NT2/D1 (cell line): Measurements from ENCODE around the gene RGS3.

Experiments used
- DNase-seq: peaks from one replicate; pipeline ENCODE4 v3.0.0-alpha.2; 2011; ENCODE audit warnings: low read depth, low spot score
- H3K27me3 ChIP-seq: 2 replicates; pipeline ENCODE4 v1.6.0; 2011; ENCODE audit warnings: mild to moderate bottlenecking; ENCODE audit not compliant: insufficient read length, insufficient read depth
- H3K36me3 ChIP-seq: 2 replicates; pipeline ENCODE4 v1.6.1; 2011; ENCODE audit warnings: mild to moderate bottlenecking, low read length, mixed read lengths; ENCODE audit not compliant: insufficient read depth, insufficient read length
- H3K4me1 ChIP-seq: 2 replicates; pipeline ENCODE4 v1.5.1; 2011; ENCODE audit not compliant: insufficient read depth, insufficient read length
- H3K4me3 ChIP-seq: 2 replicates; pipeline ENCODE4 v1.5.1; 2011; ENCODE audit warnings: low read depth; ENCODE audit not compliant: insufficient read length
- H3K9ac ChIP-seq: 2 replicates; pipeline ENCODE4 v1.6.0; 2011; ENCODE audit warnings: low read depth; ENCODE audit not compliant: insufficient read length
- H3K9me3 ChIP-seq: 2 replicates; pipeline ENCODE4 v1.5.1; 2011; ENCODE audit warnings: mild to moderate bottlenecking, low read length; ENCODE audit not compliant: insufficient read depth
- SUZ12 ChIP-seq: IDR thresholded peaks from 2 replicates; pipeline ENCODE4 v1.6.1; 2011; ENCODE audit not compliant: insufficient read length, insufficient read depth; ENCODE audit errors: extremely low read depth
- YY1 ChIP-seq: IDR thresholded peaks from 2 replicates; pipeline ENCODE4 v1.6.1; 2011; ENCODE audit not compliant: insufficient read length, insufficient read depth
- ZNF274 ChIP-seq: IDR thresholded peaks from 2 replicates; pipeline ENCODE4 v1.6.1; 2011; ENCODE audit warnings: mild to moderate bottlenecking, low read depth, low read length

Gene RGS3

GRCh38 chr9:113640418-113640817, 176.9 kb downstream of the RGS3 start:
- Histone ChIP-seq H3K9me3 (no peaks in the 10 kb centered on the region; the same call in 1 of the 2 replicates), H3K27me3 (no peaks in the 10 kb centered on the region), H3K4me1 (peaks cover 4% of the 10 kb centered on the region), H3K9ac (no peak overlapping the region), H3K36me3 (no peaks in the 10 kb centered on the region), H3K4me3 (no peak overlapping the region)
- DNase-seq, result no peak
- TF ChIP-seq SUZ12 (no peak), YY1 (no peak), ZNF274 (no peak)

DNA sequence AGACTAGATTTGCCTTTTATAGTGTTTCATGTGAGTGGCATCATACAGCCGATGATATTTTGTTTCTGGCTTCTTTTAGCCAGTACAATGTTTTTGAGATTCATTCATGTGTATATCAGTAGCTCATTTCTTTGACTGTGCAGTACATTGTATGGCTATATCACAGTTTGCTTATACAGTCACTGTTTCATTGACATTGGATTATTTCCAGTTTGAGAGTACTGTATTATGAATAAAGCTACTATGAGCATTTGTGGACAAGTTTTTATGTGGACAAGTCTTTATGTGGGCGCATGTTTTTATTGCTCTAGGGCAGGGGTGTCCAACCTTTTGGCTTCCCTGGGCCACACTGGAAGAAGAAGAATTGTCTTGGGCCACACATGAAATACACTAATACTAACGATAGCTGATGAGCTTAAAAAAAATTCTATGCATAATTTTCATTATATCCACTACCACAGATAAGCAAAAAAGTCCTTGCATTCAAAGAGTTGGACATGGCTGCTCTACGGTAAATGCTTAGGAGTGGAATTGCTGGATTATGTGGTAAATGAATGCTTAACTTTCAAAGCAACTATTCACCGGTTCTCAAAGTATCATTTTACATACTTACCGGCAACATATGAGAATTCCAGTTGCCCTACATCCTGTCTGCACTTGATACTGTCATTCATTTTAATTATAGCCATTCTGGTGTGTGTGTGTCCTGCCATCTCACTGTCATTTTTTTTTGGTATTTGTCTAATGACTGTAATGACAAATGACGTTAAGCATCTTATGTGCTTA, 177.8 kb downstream of the RGS3 start:
- H3K4me1 ChIP-seq, result peaks cover under 1% of the 10 kb centered on the region
- DNase-seq, result no peak
- H3K27me3 ChIP-seq, result peaks cover 3% of the 10 kb centered on the region

DNA sequence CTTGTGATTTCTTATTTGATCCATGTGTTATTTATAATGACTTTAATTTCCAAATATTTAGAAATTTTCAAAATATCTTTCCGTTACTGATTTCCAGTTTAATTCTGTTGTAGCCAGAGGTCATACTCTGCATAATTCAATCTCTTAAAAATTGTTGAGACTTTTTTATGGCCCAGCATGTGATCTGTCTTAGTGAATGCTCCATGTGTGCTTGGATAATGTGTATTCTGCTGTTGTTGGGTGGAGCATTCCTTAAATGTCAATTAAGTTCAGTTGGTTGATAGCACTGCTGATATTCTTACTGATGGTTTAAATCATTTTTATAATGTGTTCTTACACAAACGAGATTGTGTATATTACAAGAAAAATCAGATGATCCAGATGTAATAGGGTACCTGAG, 180.8 kb downstream of the RGS3 start:
- H3K4me1 ChIP-seq, result peaks cover 4% of the 10 kb centered on the region
- H3K4me3 ChIP-seq, result no peak overlapping the region
- no peak overlapping the region for H3K9ac ChIP-seq
- H3K9me3 ChIP-seq, result no peaks in the 10 kb centered on the region
- TF ChIP-seq YY1 (no peak), SUZ12 (no peak), ZNF274 (no peak)
- peaks cover 5% of the 10 kb centered on the region for H3K27me3 ChIP-seq
- H3K36me3 ChIP-seq, result no peaks in the 10 kb centered on the region
- DNase-seq, result no peak

More for the DNA sequence above, 177.8 kb downstream of the RGS3 start:
- H3K9me3 ChIP-seq, result no peaks in the 10 kb centered on the region; the same call in 1 of the 2 replicates
- no peak overlapping the region for H3K9ac ChIP-seq
- TF ChIP-seq SUZ12, result no peak
- no peak for TF ChIP-seq YY1
- TF ChIP-seq ZNF274, result no peak
- H3K4me3 ChIP-seq, result no peak overlapping the region
- no peaks in the 10 kb centered on the region for H3K36me3 ChIP-seq

DNA sequence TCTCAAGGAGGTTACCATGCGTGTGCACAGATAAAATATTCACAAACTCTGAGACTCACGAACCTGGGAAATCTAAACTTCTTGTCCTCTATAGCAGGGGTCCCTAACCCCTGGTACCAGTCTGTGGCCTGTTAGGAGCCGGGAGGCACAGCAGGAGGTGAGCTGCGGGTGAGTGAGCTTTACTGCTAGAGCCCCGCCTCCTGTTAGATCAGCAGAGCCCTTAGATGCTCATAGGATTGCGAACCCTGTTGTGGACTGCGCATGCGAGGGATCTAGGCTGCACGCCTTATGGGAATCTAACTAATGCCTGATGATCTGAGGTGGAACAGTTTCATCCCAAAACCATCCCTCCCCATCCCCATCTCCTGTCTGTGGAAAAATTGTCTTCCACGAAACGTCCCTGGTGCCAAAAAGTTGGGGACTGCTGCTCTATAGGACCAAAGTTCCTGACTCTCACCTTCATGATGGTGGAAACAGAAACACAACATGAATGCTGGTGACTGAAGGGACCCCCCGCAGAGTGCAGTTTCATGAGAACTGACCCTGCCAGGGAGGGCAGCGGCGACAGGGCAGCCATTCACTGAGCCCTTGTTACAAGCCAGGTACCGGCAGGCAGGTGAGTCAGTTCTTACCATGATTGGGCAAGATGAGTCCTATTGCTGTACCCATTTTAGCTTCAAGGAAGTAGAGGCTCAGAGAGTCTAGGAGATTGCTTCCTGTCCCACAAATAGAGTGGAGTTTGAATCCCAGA, 181.9 kb downstream of the RGS3 start:
- Histone ChIP-seq H3K4me1 (peaks cover 9% of the 10 kb centered on the region), H3K27me3 (peaks cover 5% of the 10 kb centered on the region), H3K9me3 (no peaks in the 10 kb centered on the region), H3K36me3 (no peaks in the 10 kb centered on the region), H3K4me3 (no peak overlapping the region), H3K9ac (no peak overlapping the region)
- TF ChIP-seq SUZ12 (no peak), ZNF274 (no peak), YY1 (no peak)
- no peak for DNase-seq

DNA sequence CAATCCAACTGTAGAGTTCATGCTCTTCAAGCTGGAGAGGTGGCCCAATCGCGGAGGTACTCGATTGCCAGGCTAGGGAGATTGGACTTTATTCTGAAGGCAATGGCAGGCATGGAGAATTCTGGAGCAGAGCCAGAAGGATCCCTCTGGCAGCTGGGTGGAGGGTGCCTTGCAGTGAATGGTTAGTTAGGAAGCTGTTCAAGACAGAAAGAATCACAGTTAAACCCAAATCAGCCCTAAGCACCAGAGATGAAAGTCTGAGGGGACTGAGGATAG, 182.4 kb downstream of the RGS3 start:
- no peaks in the 10 kb centered on the region for H3K36me3 ChIP-seq
- no peak for DNase-seq
- TF ChIP-seq ZNF274, result no peak
- TF ChIP-seq SUZ12, result no peak
- TF ChIP-seq YY1, result no peak
- H3K9ac ChIP-seq, result no peak overlapping the region
- H3K4me3 ChIP-seq, result no peak overlapping the region
- H3K9me3 ChIP-seq, result no peaks in the 10 kb centered on the region
- H3K4me1 ChIP-seq, result peaks cover 13% of the 10 kb centered on the region
- peaks cover 5% of the 10 kb centered on the region for H3K27me3 ChIP-seq

GRCh38 chr9:113646491-113646890, 183.0 kb downstream of the RGS3 start:
- peaks cover 5% of the 10 kb centered on the region for H3K27me3 ChIP-seq

More at GRCh38 chr9:113646491-113646890, 183.0 kb downstream of the RGS3 start:
- no peak for TF ChIP-seq SUZ12
- no peak for TF ChIP-seq YY1
- TF ChIP-seq ZNF274, result no peak
- peaks cover 15% of the 10 kb centered on the region for H3K4me1 ChIP-seq
- H3K4me3 ChIP-seq, result no peak overlapping the region
- no peak overlapping the region for H3K9ac ChIP-seq
- H3K9me3 ChIP-seq, result no peaks in the 10 kb centered on the region
- no peak for DNase-seq
- no peaks in the 10 kb centered on the region for H3K36me3 ChIP-seq
